ENCODE measurements around the gene AGPAT4. TPM values are rescaled to one million over a fixed set of nuclear protein-coding genes. Genes with fewer than 3 reads are reported as not detected.

The AGPAT4 gene
- total and polyA plus RNA-seq, 2 donors (not counting 1 experiment from before 2014, with no cell fraction given): 4.4 to 6.1 TPM

DNA sequence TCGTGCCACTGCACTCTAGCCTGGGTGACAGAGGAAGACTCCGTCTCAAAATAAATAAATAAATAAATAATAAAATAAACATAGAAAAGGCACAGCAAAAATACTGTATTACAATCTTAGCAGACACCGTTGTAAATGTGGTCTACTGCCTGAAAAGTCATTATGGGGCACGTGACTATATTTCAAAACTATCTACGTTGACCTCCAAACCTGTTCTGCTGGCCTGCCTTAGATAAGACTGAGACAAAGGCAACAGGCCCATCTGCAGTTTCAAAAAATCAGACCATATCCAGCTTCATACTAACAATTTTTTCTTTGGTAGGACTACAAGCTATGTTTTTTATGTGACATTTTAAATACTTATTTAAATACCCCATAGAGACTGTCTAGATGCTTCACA lies 59.1 kb downstream of the AGPAT4 start:
- TF ChIP-seq, protein P1, sequence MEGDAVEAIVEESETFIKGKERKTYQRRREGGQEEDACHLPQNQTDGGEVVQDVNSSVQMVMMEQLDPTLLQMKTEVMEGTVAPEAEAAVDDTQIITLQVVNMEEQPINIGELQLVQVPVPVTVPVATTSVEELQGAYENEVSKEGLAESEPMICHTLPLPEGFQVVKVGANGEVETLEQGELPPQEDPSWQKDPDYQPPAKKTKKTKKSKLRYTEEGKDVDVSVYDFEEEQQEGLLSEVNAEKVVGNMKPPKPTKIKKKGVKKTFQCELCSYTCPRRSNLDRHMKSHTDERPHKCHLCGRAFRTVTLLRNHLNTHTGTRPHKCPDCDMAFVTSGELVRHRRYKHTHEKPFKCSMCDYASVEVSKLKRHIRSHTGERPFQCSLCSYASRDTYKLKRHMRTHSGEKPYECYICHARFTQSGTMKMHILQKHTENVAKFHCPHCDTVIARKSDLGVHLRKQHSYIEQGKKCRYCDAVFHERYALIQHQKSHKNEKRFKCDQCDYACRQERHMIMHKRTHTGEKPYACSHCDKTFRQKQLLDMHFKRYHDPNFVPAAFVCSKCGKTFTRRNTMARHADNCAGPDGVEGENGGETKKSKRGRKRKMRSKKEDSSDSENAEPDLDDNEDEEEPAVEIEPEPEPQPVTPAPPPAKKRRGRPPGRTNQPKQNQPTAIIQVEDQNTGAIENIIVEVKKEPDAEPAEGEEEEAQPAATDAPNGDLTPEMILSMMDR (IDR thresholded peaks at IDR 0.05): no peak
- no peak for TF ChIP-seq EZH2 (IDR thresholded peaks at IDR 0.05; ENCODE audit: borderline replicate concordance, insufficient read depth, low read depth, low read length, poor library complexity, severe bottlenecking)
- H3K4me1 ChIP-seq (ENCODE audit: control insufficient read depth in 2 of 2, insufficient read depth in 2 of 2, low read length in 2 of 2): no peaks in the 10 kb centered on the region
- H3K79me2 ChIP-seq (ENCODE audit: control insufficient read depth, insufficient read depth, low read length): no peaks in the 10 kb centered on the region
- POLR2A ChIA-PET: no interaction called here
- H3K9me3 ChIP-seq (ENCODE audit: control extremely low read depth in 1 of 3, control insufficient read depth in 2 of 3, insufficient read depth in 1 of 3, low read length in 2 of 3): peaks cover 0 to 11% (median 2%) of the 10 kb centered on the region in 3 donors
- H3K36me3 ChIP-seq (replicated peaks in 1 of 2; ENCODE audit: control extremely low read depth in 1 of 2, control insufficient read depth in 1 of 2, extremely low read depth in 1 of 2, insufficient read depth in 2 of 2, low read length in 1 of 2): no peaks in the 10 kb centered on the region
- Mint-ChIP-seq H3K27me3 (no peaks in the 10 kb centered on the region), H3K4me1 (no peaks in the 10 kb centered on the region), H3K9me3 (ENCODE audit: insufficient read depth) (peaks cover 2% of the 10 kb centered on the region), H3K27ac (no peak overlapping the region), H3K4me3 (no peak overlapping the region)
- DNase-seq (no peak), ATAC-seq (ENCODE audit: low read depth) (no peak)
- H2AFZ ChIP-seq (ENCODE audit: insufficient read depth, low read depth, low read length, poor library complexity, severe bottlenecking): no peak overlapping the region
- no peak overlapping the region for H3K9ac ChIP-seq (ENCODE audit: low read length)
- no peaks in the 10 kb centered on the region for H3K27me3 ChIP-seq (replicated peaks in 1 of 4; ENCODE audit: control extremely low read depth in 1 of 4, control insufficient read depth in 3 of 4, insufficient read depth in 4 of 4, low read length in 3 of 4)
- H3K27ac ChIP-seq (ENCODE audit: low read length in 2 of 2): no peak overlapping the region
- no peak overlapping the region for H3K4me2 ChIP-seq (replicated peaks; ENCODE audit: low read depth, low read length, poor library complexity, severe bottlenecking)
- CTCF ChIA-PET: no interaction called here
- H4K20me1 ChIP-seq (ENCODE audit: control insufficient read depth, insufficient read depth, low read length, poor library complexity, severe bottlenecking): no peaks in the 10 kb centered on the region
- no peak overlapping the region for H3K4me3 ChIP-seq (ENCODE audit: control extremely low read depth in 1 of 5, extremely low read depth in 1 of 5, insufficient read depth in 1 of 5, low read depth in 2 of 5, low read length in 4 of 5)
- intact Hi-C loops (cut with micrococcal nuclease): no loop called here
- 100% methylated on average over 2 of the region's 5 CpGs for WGBS (ENCODE audit: insufficient coverage)

DNA sequence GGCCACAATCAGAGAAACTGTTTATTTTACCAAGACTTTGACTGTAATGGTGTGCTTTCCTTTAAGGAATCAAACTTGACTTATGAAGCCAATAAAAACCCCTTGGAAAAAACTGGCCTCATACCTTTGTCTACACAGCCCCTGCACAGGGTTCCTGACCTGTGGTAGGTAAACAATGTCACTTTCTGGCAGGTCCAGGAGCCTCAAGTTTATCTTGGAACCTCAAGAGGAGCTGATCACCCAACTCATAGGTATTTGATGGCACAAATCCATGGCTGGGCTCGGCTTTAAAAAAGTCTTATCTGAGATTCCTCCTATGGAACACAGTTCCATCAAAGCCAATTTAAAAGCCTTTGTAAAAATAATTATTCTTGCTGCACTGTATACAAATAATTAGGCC lies 61.0 kb downstream of the AGPAT4 start:
- Histone ChIP-seq H3K27ac (ENCODE audit: low read length in 2 of 2) (no peak overlapping the region), H3K4me3 (ENCODE audit: control extremely low read depth in 1 of 5, extremely low read depth in 1 of 5, insufficient read depth in 1 of 5, low read depth in 2 of 5, low read length in 4 of 5) (no peak overlapping the region), H3K79me2 (ENCODE audit: control insufficient read depth, insufficient read depth, low read length) (no peaks in the 10 kb centered on the region), H4K20me1 (ENCODE audit: control insufficient read depth, insufficient read depth, low read length, poor library complexity, severe bottlenecking) (no peaks in the 10 kb centered on the region), H3K27me3 (replicated peaks in 1 of 4; ENCODE audit: control extremely low read depth in 1 of 4, control insufficient read depth in 3 of 4, insufficient read depth in 4 of 4, low read length in 3 of 4) (no peaks in the 10 kb centered on the region), H3K9ac (ENCODE audit: low read length) (no peak overlapping the region), H3K4me2 (replicated peaks; ENCODE audit: low read depth, low read length, poor library complexity, severe bottlenecking) (no peak overlapping the region), H3K4me1 (ENCODE audit: control insufficient read depth in 2 of 2, insufficient read depth in 2 of 2, low read length in 2 of 2) (no peaks in the 10 kb centered on the region), H2AFZ (ENCODE audit: insufficient read depth, low read depth, low read length, poor library complexity, severe bottlenecking) (no peak overlapping the region), H3K9me3 (ENCODE audit: control extremely low read depth in 1 of 3, control insufficient read depth in 2 of 3, insufficient read depth in 1 of 3, low read length in 2 of 3) (peaks cover 0 to 11% (median 2%) of the 10 kb centered on the region in 3 donors), H3K36me3 (replicated peaks in 1 of 2; ENCODE audit: control extremely low read depth in 1 of 2, control insufficient read depth in 1 of 2, extremely low read depth in 1 of 2, insufficient read depth in 2 of 2, low read length in 1 of 2) (no peaks in the 10 kb centered on the region)
- Mint-ChIP-seq H3K4me3 (no peak overlapping the region), H3K27ac (no peak overlapping the region), H3K4me1 (no peaks in the 10 kb centered on the region), H3K27me3 (no peaks in the 10 kb centered on the region), H3K9me3 (ENCODE audit: insufficient read depth) (peaks cover 2% of the 10 kb centered on the region)
- no peak for TF ChIP-seq EZH2 (IDR thresholded peaks at IDR 0.05; ENCODE audit: borderline replicate concordance, insufficient read depth, low read depth, low read length, poor library complexity, severe bottlenecking)
- TF ChIP-seq, protein P1 (IDR thresholded peaks at IDR 0.05): no peak
- intact Hi-C loops (cut with micrococcal nuclease): no loop called here
- ChIA-PET POLR2A (no interaction called here), CTCF (no interaction called here)
- DNase-seq (no peak), ATAC-seq (ENCODE audit: low read depth) (no peak)
- no CpG with 5 or more reads among the region's 1 CpG for WGBS (ENCODE audit: insufficient coverage)

All from B cell (primary cell).